K562 (cell line): ENCODE data around the gene ANO9. TPM values are rescaled to one million over a fixed set of nuclear protein-coding genes. Genes with fewer than 3 reads are reported as not detected.

Experiments used
- ATF1 ChIP-seq, 2 experiments: fragments of 450-650 bp in 1 of 2; IDR thresholded peaks; 2 replicates each; pipeline ENCODE4 v1.6.1; 2016; ENCODE audit warnings: missing compliant biosample characterization in 1 of 2, missing genetic modification characterization in 1 of 2
- BMI1 ChIP-seq: fragments of 150-350 bp; IDR thresholded peaks from 2 replicates; pipeline ENCODE4 v1.6.1; 2014; ENCODE audit warnings: low read length
- BRD4 ChIP-seq: fragments of 200-600 bp; sonication (generic); IDR thresholded peaks from 2 replicates; pipeline ENCODE4 v1.6.1; 2017; ENCODE audit warnings: inconsistent platforms
- DACH1 ChIP-seq: fragments of 450-650 bp; IDR thresholded peaks from 2 replicates; pipeline ENCODE4 v1.6.1; 2018; ENCODE audit not compliant: partially characterized antibody
- DPF2 ChIP-seq: fragments of 450-650 bp; IDR thresholded peaks from 2 replicates; pipeline ENCODE4 v1.6.1; 2016
- FOXA3 ChIP-seq, 2 experiments: fragments of 450-650 bp in 1 of 2; sonication (generic) in 1 of 2; formaldehyde crosslinking; IDR thresholded peaks in 1 of 2; conservative IDR thresholded peaks in 1 of 2; 2 replicates each; pipeline versions ENCODE4 v1.4.0 to v1.8.0; 2020 to 2022; ENCODE audit warnings: mild to moderate bottlenecking in 2 of 2, missing genetic modification reagents in 1 of 2
- FOXP1 ChIP-seq: sonication (generic); formaldehyde crosslinking; IDR thresholded peaks from 2 replicates; pipeline ENCODE4 v1.8.0; 2022; ENCODE audit warnings: mild to moderate bottlenecking, missing genetic modification reagents
- HDAC2 ChIP-seq: fragments of 450-650 bp; IDR thresholded peaks from 2 replicates; pipeline ENCODE4 v1.6.1; 2016; ENCODE audit warnings: mild to moderate bottlenecking
- HMGN3 ChIP-seq: IDR thresholded peaks from 2 replicates; pipeline ENCODE4 v1.6.1; 2011; ENCODE audit warnings: borderline replicate concordance, low read depth, mild to moderate bottlenecking, mixed read lengths, low read length; ENCODE audit not compliant: insufficient read length; ENCODE audit errors: extremely low read depth
- MEIS2 ChIP-seq: fragments of 450-650 bp; IDR thresholded peaks from 2 replicates; pipeline ENCODE4 v1.6.1; 2014; ENCODE audit warnings: mild to moderate bottlenecking; ENCODE audit not compliant: partially characterized antibody
- NELFE ChIP-seq: IDR thresholded peaks from 2 replicates; pipeline ENCODE4 v1.6.1; 2011; ENCODE audit warnings: mild to moderate bottlenecking; ENCODE audit not compliant: insufficient read depth, insufficient read length
- PHF20 ChIP-seq: fragments of 450-650 bp; IDR thresholded peaks from 2 replicates; pipeline ENCODE4 v1.6.1; 2018; ENCODE audit not compliant: partially characterized antibody
- PHF21A ChIP-seq: fragments of 450-650 bp; IDR thresholded peaks from 2 replicates; pipeline ENCODE4 v1.6.1; 2017; ENCODE audit warnings: low read depth, borderline replicate concordance
- RBM39 ChIP-seq: fragments of 200-400 bp; formaldehyde crosslinking; optimal IDR thresholded peaks from 2 replicates; pipeline ENCODE3; 2018; ENCODE audit warnings: low read depth, low read length
- SIN3A ChIP-seq, 2 experiments: fragments of 150-350 bp in 1 of 2; IDR thresholded peaks; 2 replicates each; pipeline ENCODE4 v1.6.1; 2011 to 2016; ENCODE audit warnings: borderline replicate concordance in 2 of 2, low read depth in 2 of 2, low read length in 2 of 2, mild to moderate bottlenecking in 2 of 2, moderate library complexity in 2 of 2; ENCODE audit not compliant: control insufficient read depth in 1 of 2
- STAT5B ChIP-seq: fragments of 250-450 bp; sonication (Bioruptor Pico); IDR thresholded peaks from 2 replicates; pipeline ENCODE4 v1.8.0; 2021; ENCODE audit warnings: mild to moderate bottlenecking, inconsistent platforms
- TBP ChIP-seq: optimal IDR thresholded peaks from 2 replicates; pipeline ENCODE3; 2011; ENCODE audit warnings: low read depth, low read length, improper control_type of control experiment
- TCF7 ChIP-seq: sonication (generic); IDR thresholded peaks from 2 replicates; pipeline ENCODE4 v1.6.1; 2016; ENCODE audit warnings: antibody characterized with exemption, borderline replicate concordance
- TEAD1 ChIP-seq, 2 experiments: fragments of 450-650 bp in 1 of 2; sonication (generic) in 1 of 2; formaldehyde crosslinking; IDR thresholded peaks; 2 replicates each; pipeline versions ENCODE4 v1.4.0 to v1.8.0; 2020 to 2022; ENCODE audit warnings: mild to moderate bottlenecking in 2 of 2, missing genetic modification reagents in 1 of 2
- ZNF217 ChIP-seq: sonication (generic); formaldehyde crosslinking; IDR thresholded peaks from 2 replicates; pipeline ENCODE4 v1.8.0; 2022; ENCODE audit warnings: mild to moderate bottlenecking, missing genetic modification reagents
- ZNF224 ChIP-seq: sonication (generic); formaldehyde crosslinking; IDR thresholded peaks from 2 replicates; pipeline ENCODE4 v1.8.0; 2022; ENCODE audit warnings: mild to moderate bottlenecking, missing genetic modification reagents
- ZNF24 ChIP-seq: fragments of 450-650 bp; IDR thresholded peaks from 2 replicates; pipeline ENCODE4 v1.6.1; 2016
- ZNF253 ChIP-seq: fragments of 250-450 bp; sonication (Bioruptor Pico); conservative IDR thresholded peaks from 2 replicates; pipeline ENCODE4 v1.6.1; 2021; ENCODE audit warnings: mild to moderate bottlenecking
- ZNF717 ChIP-seq: fragments of 250-450 bp; sonication (Bioruptor Pico); IDR thresholded peaks from 2 replicates; pipeline ENCODE4 v1.5.0; 2021
- ZNF830 ChIP-seq: fragments of 250-450 bp; sonication (Bioruptor Pico); IDR thresholded peaks from 2 replicates; pipeline ENCODE4 v1.5.0; 2021; ENCODE audit warnings: mild to moderate bottlenecking
- polyA plus RNA-seq, 8 experiments: library from polyadenylated mRNA; depleted of rRNA in 4 of 8; stranded (reverse) in 5 of 8; unstranded in 3 of 8; fragments of >200 nt; fragmentation: Nextera tagmentation in 2 of 8; fragmentation: Illumina TruSeq in 1 of 8; extraction: Ambion mirVana in 2 of 8; extraction: Trizol in 1 of 8; gene quantifications; 2 replicates each; pipeline versions ENCODE4 v1.2.1 to v1.2.3, GENCODE V29; 2011 to 2014; ENCODE audit warnings: inconsistent platforms in 1 of 8, missing spikeins in 1 of 8
- total RNA-seq, 7 experiments: library from RNA; depleted of rRNA in 6 of 7; stranded (reverse); fragments of >200 nt in 6 of 7; fragmentation: Illumina TruSeq in 2 of 7; extraction: Trizol in 2 of 7; gene quantifications; 2 replicates each; pipeline versions ENCODE4 v1.2.1 to v1.2.3, GENCODE V29; 2011 to 2021; ENCODE audit warnings: low replicate concordance in 1 of 7
- TF ChIP-seq, protein P1 (sequence below): fragments of 250-450 bp; sonication (Bioruptor Pico); IDR thresholded peaks from 2 replicates; pipeline ENCODE4 v1.8.0; 2022; ENCODE audit warnings: moderate library complexity, mild to moderate bottlenecking, inconsistent platforms
- TF ChIP-seq, protein P2 (sequence below): fragments of 250-450 bp; sonication (Bioruptor Pico); IDR thresholded peaks from 2 replicates; pipeline ENCODE4 v1.5.0; 2021
- TF ChIP-seq, protein P3 (sequence below): IDR thresholded peaks from 2 replicates; pipeline ENCODE4 v1.6.1; 2016; ENCODE audit warnings: missing genetic modification characterization, missing compliant biosample characterization

Gene ANO9
- total and polyA plus RNA-seq, 9 of the 15 experiments (the other 6 are each of a cell fraction or from before 2014, with no cell fraction given), result 0.20 to 14.5 (median 4.5) TPM

DNA sequence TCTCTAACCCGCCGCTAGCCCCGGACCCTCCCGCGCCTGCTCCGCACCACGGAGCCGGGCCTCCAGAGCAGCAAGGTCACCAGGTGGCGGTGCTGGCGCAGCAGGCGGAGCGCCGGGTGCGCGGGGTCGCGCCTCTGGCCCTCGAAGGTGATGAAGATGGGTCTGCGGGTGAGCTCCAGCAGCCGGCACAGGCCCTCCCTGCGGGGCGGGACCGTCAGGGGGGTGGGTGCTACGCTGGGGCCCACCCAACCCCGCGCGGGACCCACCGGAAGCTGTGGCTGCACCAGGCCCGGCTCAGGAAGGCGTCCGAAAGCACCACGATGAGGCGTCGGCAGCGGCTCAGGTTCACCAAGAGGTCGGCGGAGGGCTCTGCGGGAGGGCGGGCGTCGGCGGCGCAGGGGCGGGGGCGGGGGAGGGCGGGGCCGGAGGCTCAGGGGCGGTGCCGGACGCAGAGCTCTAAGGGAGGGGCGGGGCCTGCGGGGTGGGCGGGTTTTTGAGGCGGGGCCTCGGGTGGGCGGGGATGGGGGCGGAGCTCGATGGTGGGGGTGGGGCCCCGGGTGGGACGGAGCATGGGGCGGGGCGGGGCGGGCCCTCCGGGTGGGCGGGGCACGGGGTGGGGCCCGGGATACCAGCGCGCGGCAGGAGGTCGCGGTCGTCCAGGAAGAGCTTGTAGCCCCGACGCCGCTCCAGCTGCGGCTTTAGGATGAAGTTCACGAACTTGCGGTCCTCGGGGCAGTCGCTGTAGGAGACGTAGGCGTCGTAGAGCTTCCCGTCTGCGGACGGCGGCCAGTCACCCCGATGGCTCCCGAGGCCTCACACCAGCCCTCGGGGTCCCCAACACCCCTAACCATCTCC, 34.8 kb downstream of the ANO9 start (continued):
- TF ChIP-seq, protein P1, sequence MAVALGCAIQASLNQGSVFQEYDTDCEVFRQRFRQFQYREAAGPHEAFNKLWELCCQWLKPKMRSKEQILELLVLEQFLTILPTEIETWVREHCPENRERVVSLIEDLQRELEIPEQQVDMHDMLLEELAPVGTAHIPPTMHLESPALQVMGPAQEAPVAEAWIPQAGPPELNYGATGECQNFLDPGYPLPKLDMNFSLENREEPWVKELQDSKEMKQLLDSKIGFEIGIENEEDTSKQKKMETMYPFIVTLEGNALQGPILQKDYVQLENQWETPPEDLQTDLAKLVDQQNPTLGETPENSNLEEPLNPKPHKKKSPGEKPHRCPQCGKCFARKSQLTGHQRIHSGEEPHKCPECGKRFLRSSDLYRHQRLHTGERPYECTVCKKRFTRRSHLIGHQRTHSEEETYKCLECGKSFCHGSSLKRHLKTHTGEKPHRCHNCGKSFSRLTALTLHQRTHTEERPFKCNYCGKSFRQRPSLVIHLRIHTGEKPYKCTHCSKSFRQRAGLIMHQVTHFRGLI, result no peak
- TF ChIP-seq DACH1 (no peak), NELFE (no peak), ZNF217 (CRISPR knock-in tag) (no peak), ZNF253 (CRISPR knock-in tag) (no peak), PHF20 (peak; percentile 79), PHF21A (no peak), ZNF24 (no peak), ATF1 (CRISPR knock-in tag; IDR thresholded peaks at IDR 0.05) (no peak), ATF1 (tag; IDR thresholded peaks at IDR 0.05) (peak; percentile 55), BMI1 (no peak), TEAD1 (CRISPR knock-in tag; IDR thresholded peaks at IDR 0.05) (no peak), ZNF830 (CRISPR knock-in tag) (no peak), TBP (peak; percentile 35), SIN3A (IDR thresholded peaks at IDR 0.05; ENCODE audit: borderline replicate concordance in 2 of 2, control insufficient read depth in 1 of 2, low read depth in 2 of 2, low read length in 2 of 2) (peak in 1 of 2 experiments; percentile 56; a peak in 1 of 4 replicates), TCF7 (no peak), MEIS2 (no peak), HDAC2 (no peak), BRD4 (no peak), FOXP1 (CRISPR knock-in tag) (peak; percentile 73; the same call in 1 of the 2 replicates), HMGN3 (peak; percentile 80), ZNF717 (CRISPR knock-in tag) (no peak), RBM39 (no peak), STAT5B (CRISPR knock-in tag) (no peak), ZNF224 (CRISPR knock-in tag) (no peak), DPF2 (no peak; the same call in 1 of the 2 replicates), FOXA3 (CRISPR knock-in tag; conservative IDR thresholded peaks at IDR 0.05 in 1 of 2, IDR thresholded peaks at IDR 0.05 in 1 of 2) (peak in 1 of 2 experiments; percentile 38; a peak in 1 of 4 replicates)
- TF ChIP-seq, protein P2, sequence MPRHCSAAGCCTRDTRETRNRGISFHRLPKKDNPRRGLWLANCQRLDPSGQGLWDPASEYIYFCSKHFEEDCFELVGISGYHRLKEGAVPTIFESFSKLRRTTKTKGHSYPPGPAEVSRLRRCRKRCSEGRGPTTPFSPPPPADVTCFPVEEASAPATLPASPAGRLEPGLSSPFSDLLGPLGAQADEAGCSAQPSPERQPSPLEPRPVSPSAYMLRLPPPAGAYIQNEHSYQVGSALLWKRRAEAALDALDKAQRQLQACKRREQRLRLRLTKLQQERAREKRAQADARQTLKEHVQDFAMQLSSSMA, result no peak
- TF ChIP-seq, protein P3, sequence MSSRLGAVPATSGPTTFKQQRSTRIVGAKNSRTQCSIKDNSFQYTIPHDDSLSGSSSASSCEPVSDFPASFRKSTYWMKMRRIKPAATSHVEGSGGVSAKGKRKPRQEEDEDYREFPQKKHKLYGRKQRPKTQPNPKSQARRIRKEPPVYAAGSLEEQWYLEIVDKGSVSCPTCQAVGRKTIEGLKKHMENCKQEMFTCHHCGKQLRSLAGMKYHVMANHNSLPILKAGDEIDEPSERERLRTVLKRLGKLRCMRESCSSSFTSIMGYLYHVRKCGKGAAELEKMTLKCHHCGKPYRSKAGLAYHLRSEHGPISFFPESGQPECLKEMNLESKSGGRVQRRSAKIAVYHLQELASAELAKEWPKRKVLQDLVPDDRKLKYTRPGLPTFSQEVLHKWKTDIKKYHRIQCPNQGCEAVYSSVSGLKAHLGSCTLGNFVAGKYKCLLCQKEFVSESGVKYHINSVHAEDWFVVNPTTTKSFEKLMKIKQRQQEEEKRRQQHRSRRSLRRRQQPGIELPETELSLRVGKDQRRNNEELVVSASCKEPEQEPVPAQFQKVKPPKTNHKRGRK, result no peak
